ENCODE data around the gene SLC3A2.

SLC3A2 gene

DNA sequence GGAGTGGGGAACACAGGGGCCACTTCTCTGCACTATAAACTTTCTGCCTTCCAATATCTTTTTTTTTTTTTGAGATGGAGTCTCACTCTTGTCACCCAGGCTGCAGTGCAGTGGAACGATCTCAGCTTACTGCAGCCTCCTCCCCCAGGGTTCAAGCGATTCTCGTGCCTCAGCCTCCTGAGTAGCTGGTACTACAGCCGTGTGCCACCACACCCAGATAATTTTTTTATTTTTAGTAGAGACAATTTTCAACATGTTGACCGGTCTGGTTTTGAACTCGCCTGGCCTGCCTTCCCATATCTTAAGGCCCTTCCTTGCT lies 1.7 kb downstream of the SLC3A2 start:
- no peak for DNase-seq

DNA sequence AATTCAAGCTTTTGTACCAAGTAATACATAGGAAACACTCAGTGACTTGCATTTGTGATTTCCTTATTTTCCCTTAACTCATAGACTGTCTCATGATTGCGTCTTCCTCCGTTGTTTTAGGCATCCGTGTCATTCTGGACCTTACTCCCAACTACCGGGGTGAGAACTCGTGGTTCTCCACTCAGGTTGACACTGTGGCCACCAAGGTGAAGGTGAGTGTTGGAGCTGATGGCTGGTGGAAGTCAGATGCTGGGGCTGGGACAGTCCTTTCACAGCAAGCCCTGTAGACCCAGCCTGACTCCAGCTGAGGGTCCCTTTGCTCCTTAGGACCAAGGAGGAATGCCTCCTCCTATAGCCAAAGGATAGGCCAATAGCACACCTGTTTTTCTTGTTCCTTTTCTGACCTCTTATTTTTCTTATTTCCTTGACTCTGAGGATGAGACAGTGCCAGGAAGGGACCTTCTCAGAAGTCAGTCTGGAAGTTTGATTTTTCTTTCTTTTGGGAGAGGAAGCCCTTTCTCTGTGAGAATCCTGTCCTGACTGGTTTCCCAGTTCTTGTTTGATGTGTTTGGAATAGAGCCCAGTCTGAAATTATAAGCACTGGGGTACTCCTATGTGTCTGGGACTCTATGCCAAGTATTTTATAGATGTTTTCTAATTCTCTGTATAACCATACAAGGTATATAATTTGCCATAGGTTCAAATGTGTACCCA lies 2.2 kb downstream of the SLC3A2 start:
- no peak for DNase-seq

GRCh38 chr11:62883673-62884072 lies 3.0 kb downstream of the SLC3A2 start:
- no peak for DNase-seq

- DNase-seq = no peak
Measured at GRCh38 chr11:62885137-62885750, 4.5 kb downstream of the SLC3A2 start.

- no peak for DNase-seq
Measured at GRCh38 chr11:62888406-62888805, 7.7 kb downstream of the SLC3A2 start.

GRCh38 chr11:62889126-62889483 lies 8.4 kb downstream of the SLC3A2 start:
- DNase-seq = no peak

DNA sequence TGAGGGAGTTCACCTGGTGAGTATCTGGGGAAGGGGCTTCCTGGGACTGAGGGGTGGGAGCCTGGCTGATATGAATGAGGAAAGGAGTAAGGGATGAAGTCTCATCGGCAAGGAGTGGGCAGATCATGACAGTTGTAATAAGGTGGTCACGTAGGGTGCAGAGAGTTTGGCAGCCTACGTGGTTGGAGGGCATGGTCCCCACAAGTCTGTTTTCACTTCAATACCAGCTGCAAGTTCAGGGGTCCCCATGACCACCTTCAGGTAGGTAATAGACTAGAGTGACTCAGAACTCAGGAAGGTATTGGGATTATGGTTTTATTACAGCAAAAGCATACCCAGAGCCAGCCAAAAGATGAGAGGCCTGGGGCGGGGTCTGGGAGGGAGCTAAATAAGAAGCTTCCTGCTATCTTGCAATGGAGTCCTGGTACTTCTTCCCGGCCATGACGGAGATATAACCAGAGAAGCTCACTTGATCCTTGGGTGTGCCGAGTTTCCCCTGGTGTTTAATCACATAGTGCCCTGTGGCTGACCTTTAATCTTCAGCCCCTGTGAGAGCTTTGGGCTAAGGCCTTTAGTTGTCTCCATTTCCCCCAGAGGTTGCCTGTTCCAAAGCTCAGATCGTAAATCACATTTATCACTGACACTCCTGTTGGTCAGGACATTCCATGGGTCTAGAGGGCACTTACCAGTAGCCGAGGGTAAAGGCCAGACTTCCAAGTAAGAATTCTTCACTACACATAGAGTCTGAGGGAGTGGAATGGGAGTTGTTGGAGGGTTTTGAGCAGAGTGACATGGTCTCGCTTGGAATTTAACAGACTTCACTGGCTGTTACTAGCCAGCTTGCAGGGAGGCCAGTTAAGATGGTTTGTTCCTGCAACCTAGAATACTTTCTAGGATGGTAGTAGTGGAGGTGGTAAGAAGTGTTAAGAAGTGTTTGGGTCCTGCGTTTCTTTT lies 9.1 kb downstream of the SLC3A2 start:
- DNase-seq = no peak

- DNase-seq = no peak
Measured at GRCh38 chr11:62892077-62892922, 11.6 kb downstream of the SLC3A2 start.

- no peak for DNase-seq
Measured at GRCh38 chr11:62895501-62895900, 14.8 kb downstream of the SLC3A2 start.

DNA sequence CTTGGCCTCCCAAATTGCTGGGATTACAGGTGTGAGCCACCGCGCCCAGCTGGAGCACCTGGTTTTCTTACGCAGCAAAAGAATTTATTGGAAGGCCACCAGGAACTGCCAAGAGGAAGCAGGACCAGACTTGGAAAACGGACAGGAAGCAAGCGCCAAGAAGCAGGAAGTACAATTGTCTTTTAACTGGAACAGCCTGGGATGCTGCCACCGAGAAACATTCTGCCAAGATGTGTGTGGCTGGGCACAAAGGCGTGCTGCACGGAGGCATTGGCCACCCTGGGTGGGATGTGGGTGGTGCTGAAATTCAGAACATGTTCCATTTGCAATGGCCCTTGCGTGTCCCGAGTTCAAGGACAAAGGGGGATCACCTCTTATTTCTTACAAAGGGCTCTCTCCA lies 15.4 kb downstream of the SLC3A2 start:
- no peak for DNase-seq

GRCh38 chr11:62897311-62897710 lies 16.6 kb downstream of the SLC3A2 start:
- no peak for DNase-seq

DNA sequence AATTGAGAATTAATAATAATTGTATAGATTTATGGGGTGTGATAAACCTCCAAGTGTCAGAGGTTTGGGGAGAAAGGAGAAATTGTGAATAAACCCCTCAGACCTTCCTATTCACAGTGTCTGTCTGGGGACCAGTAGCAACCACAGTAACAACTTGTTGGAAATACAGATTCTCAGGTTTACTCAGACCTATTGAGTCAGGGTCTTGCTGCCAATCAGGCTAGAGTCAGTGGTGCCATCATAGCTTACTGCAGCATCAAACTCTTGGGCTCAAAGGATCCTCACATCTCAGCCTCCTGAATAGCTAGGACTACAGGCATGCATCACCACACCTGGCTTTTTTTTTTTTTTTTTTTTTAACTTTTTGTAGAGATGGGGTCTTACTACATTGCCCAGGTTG lies 17.3 kb downstream of the SLC3A2 start:
- DNase-seq = no peak

- DNase-seq = no peak
Measured at GRCh38 chr11:62902932-62903331, 22.2 kb downstream of the SLC3A2 start.

GRCh38 chr11:62905296-62905695 lies 24.6 kb downstream of the SLC3A2 start:
- DNase-seq = no peak

DNA sequence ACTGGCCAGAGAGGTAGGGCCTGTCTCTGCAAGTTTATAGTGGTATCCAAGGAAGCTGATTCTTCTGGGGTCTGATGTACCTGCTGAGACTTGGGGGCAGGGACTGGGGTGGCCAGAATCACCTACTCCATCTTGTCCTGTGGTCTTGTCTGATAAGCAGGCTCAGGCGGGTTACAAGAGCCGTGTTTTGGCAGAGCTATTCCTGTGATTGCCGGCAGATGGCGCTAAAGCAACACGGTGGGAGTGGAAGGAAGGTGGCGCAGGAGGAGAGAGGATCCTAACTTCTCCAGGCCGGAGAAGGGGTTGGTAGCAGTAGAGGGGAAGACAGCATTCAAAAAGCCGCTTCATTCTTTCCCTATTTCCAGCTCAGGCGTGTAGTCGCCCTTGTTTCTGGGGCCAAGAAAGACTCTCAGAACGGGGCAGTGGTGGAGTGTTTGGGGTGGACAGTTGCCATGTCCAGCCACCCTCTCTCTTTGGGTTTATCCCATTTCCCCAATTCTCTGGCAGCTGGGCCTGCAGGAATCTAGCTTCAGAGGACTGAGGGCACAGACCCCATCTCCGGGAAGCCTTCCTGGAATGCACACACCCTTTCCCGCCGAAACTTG lies 25.3 kb downstream of the SLC3A2 start:
- no peak for DNase-seq

- no peak for DNase-seq
Measured at GRCh38 chr11:62908468-62909072, 27.9 kb downstream of the SLC3A2 start.

- no peak for DNase-seq
Measured at GRCh38 chr11:62909107-62909894, 28.6 kb downstream of the SLC3A2 start.

- no peak for DNase-seq
Measured at GRCh38 chr11:62910141-62910882, 29.6 kb downstream of the SLC3A2 start.

DNA sequence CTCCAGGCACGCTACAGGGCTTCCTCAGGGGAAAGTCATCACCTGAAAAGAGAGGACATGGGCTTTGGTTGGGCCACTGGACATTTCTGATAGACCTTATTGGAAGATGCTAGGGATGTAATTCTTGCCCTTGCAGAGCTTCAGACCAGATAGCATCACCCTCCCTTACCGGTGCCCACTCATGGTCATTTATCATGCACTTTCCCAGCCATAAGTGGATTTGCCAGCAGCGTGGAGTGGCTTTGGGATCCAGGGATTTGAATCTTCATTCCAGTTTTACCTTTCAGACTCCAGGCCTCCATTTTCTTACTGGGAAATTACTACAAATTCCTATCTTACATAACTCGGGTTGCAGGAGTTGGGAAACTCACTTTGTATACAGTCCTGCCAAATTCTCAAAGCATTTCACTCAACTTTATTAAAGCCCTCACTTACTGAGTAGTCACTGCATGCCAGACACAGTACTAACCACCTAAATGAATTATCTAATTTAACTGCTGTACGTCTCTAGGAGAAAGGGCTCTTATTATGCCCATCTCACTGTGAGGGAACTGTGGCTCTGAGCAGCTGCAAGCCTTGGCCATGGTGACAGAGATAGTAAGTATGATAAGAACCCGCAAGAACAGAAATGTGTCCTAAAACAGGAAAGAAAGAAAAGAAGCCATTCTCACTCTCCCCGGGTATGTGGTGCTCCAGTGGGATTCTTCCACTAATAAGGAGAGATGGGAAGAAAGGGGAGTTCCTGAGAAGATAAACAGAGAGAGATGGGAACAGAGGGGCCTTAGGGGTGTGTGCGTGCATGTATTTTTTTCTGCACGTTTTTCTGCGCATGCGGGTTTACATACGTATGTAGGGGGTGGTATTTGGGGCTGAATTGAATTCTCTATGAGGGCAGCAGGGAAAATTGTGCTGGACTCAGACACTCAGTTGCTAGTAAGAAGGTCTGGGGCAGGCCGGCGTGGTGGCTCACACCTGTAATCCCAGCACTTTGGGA lies 30.7 kb downstream of the SLC3A2 start:
- DNase-seq = peak; percentile 70

Data from GF-D8 (cell line).